GM23248 (cell line): ENCODE measurements around the gene ZNF57. TPM values are rescaled to one million over a fixed set of nuclear protein-coding genes. Genes with fewer than 3 reads are reported as not detected.
A peak's percentile ranks its signal among the peaks of the same experiment; 100 is the strongest.
"Not testable (repeated sequence)": the region's sequence is repeated elsewhere in the genome, so short reads cannot be mapped to it uniquely, and the experiment has no call there.

Source experiments
- DNase-seq: peaks from one replicate; pipeline ENCODE4 v3.0.0-alpha.2; 2015
- H2AFZ ChIP-seq: fragments of 200-600 bp; sonication (generic); 2 replicates; pipeline ENCODE4 v1.6.1; 2016; ENCODE audit warnings: antibody characterized with exemption
- H3F3A ChIP-seq: fragments of 200-600 bp; sonication (generic); 2 replicates; pipeline ENCODE4 v1.6.1; 2016; ENCODE audit warnings: mild to moderate bottlenecking, antibody characterized with exemption, mixed run types; ENCODE audit not compliant: insufficient read depth
- H3K27ac ChIP-seq: fragments of 200-600 bp; sonication (generic); 2 replicates; pipeline ENCODE4 v1.5.1; 2016; ENCODE audit warnings: mild to moderate bottlenecking
- H3K27me3 ChIP-seq: fragments of 200-600 bp; sonication (generic); replicated peaks from 2 replicates; pipeline ENCODE4 v1.6.1; 2016; ENCODE audit warnings: mild to moderate bottlenecking; ENCODE audit not compliant: insufficient read depth
- H3K36me3 ChIP-seq: fragments of 200-600 bp; sonication (generic); 2 replicates; pipeline ENCODE4 v1.6.1; 2016; ENCODE audit warnings: low read depth, mild to moderate bottlenecking
- H3K4me1 ChIP-seq: fragments of 200-600 bp; sonication (generic); 2 replicates; pipeline ENCODE4 v1.6.1; 2016; ENCODE audit warnings: mild to moderate bottlenecking; ENCODE audit not compliant: insufficient read depth
- H3K4me2 ChIP-seq: fragments of 200-600 bp; sonication (generic); one replicate; pipeline ENCODE4 v1.6.1; 2016; ENCODE audit warnings: mild to moderate bottlenecking; ENCODE audit not compliant: unreplicated experiment
- H3K4me3 ChIP-seq: fragments of 200-600 bp; sonication (generic); 2 replicates; pipeline ENCODE4 v1.5.1; 2016; ENCODE audit warnings: mild to moderate bottlenecking
- H3K79me2 ChIP-seq: fragments of 200-600 bp; sonication (generic); 2 replicates; pipeline ENCODE4 v1.6.1; 2016; ENCODE audit warnings: mild to moderate bottlenecking; ENCODE audit not compliant: insufficient read depth
- H3K9ac ChIP-seq: fragments of 200-600 bp; sonication (generic); 2 replicates; pipeline ENCODE4 v1.6.1; 2016; ENCODE audit warnings: mild to moderate bottlenecking
- H3K9me2 ChIP-seq: fragments of 200-600 bp; sonication (generic); 2 replicates; pipeline ENCODE4 v1.6.1; 2016; ENCODE audit warnings: mixed run types, mild to moderate bottlenecking, moderate library complexity; ENCODE audit not compliant: insufficient read depth
- H3K9me3 ChIP-seq: fragments of 200-600 bp; sonication (generic); one replicate; pipeline ENCODE4 v1.6.1; 2017; ENCODE audit warnings: low read depth
- H4K20me1 ChIP-seq: fragments of 200-600 bp; sonication (generic); 2 replicates; pipeline ENCODE4 v1.6.0; 2016; ENCODE audit not compliant: insufficient read depth
- EZH2 ChIP-seq: fragments of 200-600 bp; sonication (generic); IDR thresholded peaks from 2 replicates; pipeline ENCODE4 v1.6.1; 2018; ENCODE audit warnings: antibody characterized with exemption, mild to moderate bottlenecking; ENCODE audit not compliant: insufficient read depth, poor library complexity, severe bottlenecking
- EZH2phosphoT487 ChIP-seq: fragments of 200-600 bp; sonication (generic); IDR thresholded peaks from 2 replicates; pipeline ENCODE4 v1.6.1; 2018; ENCODE audit warnings: antibody characterized with exemption, moderate library complexity, mild to moderate bottlenecking, low read depth; ENCODE audit not compliant: insufficient read depth
- WGBS, 2 experiments: methylation state at CpG; one replicate each; pipeline ENCODE4 v1.1.6; 2015 to 2017; ENCODE audit warnings: low lambda C conversion rate in 2 of 2, low coverage in 1 of 2; ENCODE audit errors: missing lambda C conversion rate in 2 of 2; 5-methylcytosine and 5-hydroxymethylcytosine counted together
- in situ Hi-C: fragments of 300-500 bp; cut with MboI; formaldehyde crosslinking; loops from 2 replicates; pipeline ENCODE4 v1.15.0; 2020
- polyA plus RNA-seq: library from polyadenylated mRNA; unstranded; fragments of >200 nt; fragmentation: Nextera tagmentation; extraction: Ambion mirVana; gene quantifications from 2 replicates; pipeline ENCODE4 v1.2.1, GENCODE V29; 2016
- total RNA-seq: library from RNA; depleted of rRNA; stranded (reverse); fragments of >200 nt; shearing (Covaris generic); gene quantifications from 2 replicates; pipeline ENCODE4 v1.2.3, GENCODE V29; 2014

ZNF57 gene
- total and polyA plus RNA-seq, 2 experiments from 2014 or later = 1.7 to 1.9 TPM

GRCh38 chr19:2866495-2867024, 34.2 kb upstream of the ZNF57 start:
- in situ Hi-C loops = loop anchor here (25.0 kb wide), 1 partner anchor 204 kb away; no protein-coding TSS in a partner anchor
- Histone ChIP-seq H2AFZ (no peak overlapping the region), H3K27ac (no peak overlapping the region)

DNA sequence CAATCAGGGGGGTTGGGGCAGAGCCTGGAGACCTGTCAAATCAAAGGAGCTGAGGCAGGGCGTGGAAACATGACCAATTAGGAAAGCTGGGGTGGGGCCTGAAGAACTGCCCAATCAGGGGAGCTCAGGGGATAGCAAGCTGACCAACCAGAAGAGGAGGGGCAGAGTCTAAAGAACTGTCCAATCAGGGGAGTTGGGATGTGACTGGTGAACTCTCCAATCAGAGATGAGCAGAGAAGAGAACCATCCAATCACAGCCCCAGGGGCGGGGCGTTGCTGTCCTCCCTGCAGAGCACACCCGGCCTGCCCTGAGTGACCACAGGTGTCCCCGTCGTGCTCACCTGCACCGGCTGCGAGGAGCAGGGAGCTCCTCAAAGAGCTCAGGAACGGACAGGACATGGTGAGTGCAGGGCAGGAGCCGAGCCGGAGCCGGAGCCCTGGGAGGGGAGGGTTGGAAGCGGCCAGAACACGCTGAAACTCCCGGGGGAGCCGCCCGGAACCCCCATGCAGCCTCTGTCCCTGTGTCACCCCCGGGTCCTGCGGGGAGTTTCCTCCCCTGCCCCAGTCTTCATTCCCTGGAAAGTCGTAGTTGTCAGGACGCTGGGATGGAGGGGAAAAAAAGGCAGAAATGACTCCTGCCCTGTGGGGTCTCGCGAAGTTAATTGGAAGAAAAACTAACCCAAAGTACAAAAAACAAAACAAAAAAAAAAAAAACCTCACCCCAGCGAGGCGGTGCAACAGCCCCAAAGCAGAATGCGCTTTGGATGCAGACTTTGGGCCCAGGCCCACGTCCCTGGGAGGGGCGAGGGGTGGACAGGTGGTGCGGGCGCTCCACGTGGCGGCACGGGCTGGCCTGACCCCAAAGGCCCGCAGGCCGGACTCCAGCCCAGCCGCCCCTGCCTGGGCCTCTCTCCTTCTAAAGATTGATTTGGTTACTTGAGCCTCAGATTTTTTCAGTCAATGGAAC, 33.4 kb upstream of the ZNF57 start, which contains the start of gene ZNF556:
Gene ZNF556, plus strand, starts transcription at position 311 of the 967 bp plus-strand sequence. Its CDS starts 87 bp downstream, at position 398.
- Histone ChIP-seq H3K27me3 (no peaks in the 10 kb centered on the region), H2AFZ (no peak within 1 kb of the TSS), H3K9me3 (no peaks in the 10 kb centered on the region), H3K4me1 (no peaks in the 10 kb centered on the region), H3K4me2 (no peak within 1 kb of the TSS), H3K36me3 (no peaks in the 10 kb centered on the region), H3K27ac (no peak within 1 kb of the TSS), H3K9me2 (no peaks in the 10 kb centered on the region), H3F3A (no peaks in the 10 kb centered on the region), H3K9ac (no peak within 1 kb of the TSS), H3K4me3 (no peak within 1 kb of the TSS), H3K79me2 (no peaks in the 10 kb centered on the region), H4K20me1 (no peaks in the 10 kb centered on the region)
- peak; percentile 12 for DNase-seq
- in situ Hi-C loops = loop anchor here (25.0 kb wide), 1 partner anchor 205 kb away; no protein-coding TSS in a partner anchor
- TF ChIP-seq EZH2phosphoT487 = no peak
- no peak for TF ChIP-seq EZH2
- 61 to 69% methylated on average over 32 to 36 of the region's 36 CpGs for WGBS, 2 experiments

More at GRCh38 chr19:2866495-2867024, 34.2 kb upstream of the ZNF57 start:
- H3K79me2 ChIP-seq = no peaks in the 10 kb centered on the region
- H3K9me3 ChIP-seq = no peaks in the 10 kb centered on the region
- no peaks in the 10 kb centered on the region for H3K4me1 ChIP-seq
- no peaks in the 10 kb centered on the region for H3F3A ChIP-seq
- no peak overlapping the region for H3K4me2 ChIP-seq
- no peak for TF ChIP-seq EZH2phosphoT487
- no peak for TF ChIP-seq EZH2
- H3K27me3 ChIP-seq = no peaks in the 10 kb centered on the region
- 56 to 58% methylated on average over 8 of the region's 8 CpGs for WGBS, 2 experiments
- DNase-seq = no peak
- no peaks in the 10 kb centered on the region for H3K9me2 ChIP-seq
- no peak overlapping the region for H3K4me3 ChIP-seq
- no peaks in the 10 kb centered on the region for H4K20me1 ChIP-seq
- no peaks in the 10 kb centered on the region for H3K36me3 ChIP-seq
- H3K9ac ChIP-seq = no peak overlapping the region

- Histone ChIP-seq H3K36me3 (no peaks in the 10 kb centered on the region), H3K27me3 (no peaks in the 10 kb centered on the region), H3K9me2 (no peaks in the 10 kb centered on the region), H3K9ac (no peak overlapping the region), H3F3A (no peaks in the 10 kb centered on the region), H3K4me3 (no peak overlapping the region), H2AFZ (no peak overlapping the region), H4K20me1 (no peaks in the 10 kb centered on the region), H3K4me2 (no peak overlapping the region), H3K4me1 (no peaks in the 10 kb centered on the region), H3K27ac (no peak overlapping the region), H3K9me3 (no peaks in the 10 kb centered on the region), H3K79me2 (no peaks in the 10 kb centered on the region)
- WGBS, 2 experiments = 70 to 76% methylated on average over 10 of the region's 10 CpGs
- TF ChIP-seq EZH2 (no peak), EZH2phosphoT487 (no peak)
- no peak for DNase-seq
- in situ Hi-C loops = loop anchor here (25.0 kb wide), 1 partner anchor 207 kb away; no protein-coding TSS in a partner anchor
Measured at GRCh38 chr19:2869618-2870017, 31.1 kb upstream of the ZNF57 start.

- H3F3A ChIP-seq, H2AFZ ChIP-seq, H3K36me3 ChIP-seq, H3K4me3 ChIP-seq, H3K9ac ChIP-seq, H3K4me1 ChIP-seq, H3K79me2 ChIP-seq, H4K20me1 ChIP-seq, H3K9me3 ChIP-seq, H3K9me2 ChIP-seq, H3K27ac ChIP-seq, H3K4me2 ChIP-seq, H3K27me3 ChIP-seq: not testable (repeated sequence)
- WGBS, 2 experiments = 10 to 13% methylated on average over 11 of the region's 11 CpGs
- peak; percentile 31 for DNase-seq
- in situ Hi-C loops = loop anchor here (25.0 kb wide), 1 partner anchor 210 kb away; no protein-coding TSS in a partner anchor
Measured at GRCh38 chr19:2872175-2872574, 28.6 kb upstream of the ZNF57 start.
